D341Med (cell line): ENCODE measurements around the gene MYO3B.
A peak's percentile ranks its signal among the peaks of the same experiment; 100 is the strongest.
"Not testable (repeated sequence)": the region's sequence is repeated elsewhere in the genome, so short reads cannot be mapped to it uniquely, and the experiment has no call there.

ENCODE experiments used
- DNase-seq: peaks from one replicate; pipeline ENCODE4 v3.0.0; 2012; ENCODE audit warnings: low spot score

The MYO3B gene

GRCh38 chr2:170571612-170572011, 393.7 kb downstream of the MYO3B start:
- DNase-seq = no peak

GRCh38 chr2:170573671-170574070, 395.7 kb downstream of the MYO3B start:
- no peak for DNase-seq

DNA sequence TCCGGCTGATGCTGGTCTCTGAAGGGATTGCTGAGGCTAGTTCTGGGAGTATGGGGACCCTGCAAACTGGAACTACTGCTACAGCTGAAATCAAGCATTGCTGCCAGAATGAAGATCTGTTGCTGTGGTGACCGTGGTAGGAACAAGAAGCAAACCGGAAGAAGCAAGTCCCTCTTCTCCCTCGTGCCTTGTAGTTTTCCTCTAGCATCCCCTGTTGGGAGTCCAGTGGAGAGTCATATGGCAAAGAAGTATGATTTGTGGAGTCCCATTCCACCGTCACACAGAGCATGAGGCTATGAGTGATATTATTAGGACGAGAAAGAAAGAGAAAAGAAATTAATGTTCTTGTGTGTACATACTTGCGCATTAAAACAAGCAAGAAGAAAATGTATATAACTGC, 398.3 kb downstream of the MYO3B start:
- no peak for DNase-seq

DNA sequence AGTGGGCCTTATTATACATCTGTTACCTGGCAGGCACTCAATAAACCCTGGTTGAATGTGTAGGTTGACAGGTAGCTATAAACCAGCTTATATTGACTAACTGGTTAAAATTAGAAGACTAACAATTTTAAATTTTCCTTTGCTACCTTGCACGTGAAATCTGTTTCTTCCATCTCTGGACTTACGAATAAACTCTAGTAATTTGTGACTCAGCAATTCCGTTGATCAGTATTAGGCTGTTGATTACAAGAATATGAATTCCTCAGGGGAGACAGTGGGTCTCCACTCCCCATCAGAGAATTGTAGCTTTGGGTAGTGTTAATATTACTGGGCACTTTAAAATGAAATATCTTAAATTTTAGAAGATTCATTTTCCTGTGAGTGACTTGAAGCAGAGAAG, 399.4 kb downstream of the MYO3B start:
- DNase-seq = no peak

DNA sequence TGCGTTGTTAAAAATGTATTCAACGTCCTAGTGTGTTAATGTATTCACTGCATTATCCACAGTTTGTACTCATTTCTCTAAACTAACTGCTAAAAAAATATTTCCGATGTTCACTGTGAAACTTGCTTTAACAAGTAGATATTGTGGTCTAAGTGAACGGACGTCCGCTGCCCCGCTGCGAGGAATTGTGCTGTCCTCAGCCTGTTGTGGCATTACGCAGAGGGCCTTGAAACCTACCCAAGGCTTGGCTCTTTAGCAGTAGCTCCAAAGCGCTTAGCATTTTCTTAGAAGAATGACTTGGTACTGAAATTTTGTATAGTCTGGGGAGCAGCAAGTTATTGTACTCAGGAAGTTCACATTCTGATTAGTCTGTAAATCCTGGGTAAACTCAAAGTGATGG, 400.7 kb downstream of the MYO3B start:
- no peak for DNase-seq

GRCh38 chr2:170579511-170579910, 401.6 kb downstream of the MYO3B start:
- no peak for DNase-seq

- no peak for DNase-seq
Observed at GRCh38 chr2:170582313-170582712, 404.4 kb downstream of the MYO3B start.

GRCh38 chr2:170582751-170583463, 405.0 kb downstream of the MYO3B start:
- DNase-seq = no peak

DNA sequence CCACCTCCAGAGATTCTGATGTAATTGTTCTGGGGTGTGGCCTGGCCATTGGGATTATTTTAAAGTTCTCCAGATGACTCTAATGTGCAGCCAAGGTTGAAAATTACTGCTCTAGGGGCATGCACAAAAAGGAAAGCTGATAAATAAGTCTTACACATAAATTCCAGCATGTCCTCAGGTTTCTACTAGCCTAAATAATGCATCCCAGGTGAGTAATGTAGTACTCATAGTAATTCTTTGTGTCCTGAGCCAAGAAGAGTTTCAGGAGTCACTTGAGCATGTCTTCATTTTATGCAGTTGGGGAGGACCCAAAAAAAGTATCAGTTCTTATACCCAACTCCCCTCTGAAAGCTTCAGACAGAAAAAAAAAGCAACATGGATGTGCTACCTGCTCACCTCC, 407.1 kb downstream of the MYO3B start:
- no peak for DNase-seq

DNA sequence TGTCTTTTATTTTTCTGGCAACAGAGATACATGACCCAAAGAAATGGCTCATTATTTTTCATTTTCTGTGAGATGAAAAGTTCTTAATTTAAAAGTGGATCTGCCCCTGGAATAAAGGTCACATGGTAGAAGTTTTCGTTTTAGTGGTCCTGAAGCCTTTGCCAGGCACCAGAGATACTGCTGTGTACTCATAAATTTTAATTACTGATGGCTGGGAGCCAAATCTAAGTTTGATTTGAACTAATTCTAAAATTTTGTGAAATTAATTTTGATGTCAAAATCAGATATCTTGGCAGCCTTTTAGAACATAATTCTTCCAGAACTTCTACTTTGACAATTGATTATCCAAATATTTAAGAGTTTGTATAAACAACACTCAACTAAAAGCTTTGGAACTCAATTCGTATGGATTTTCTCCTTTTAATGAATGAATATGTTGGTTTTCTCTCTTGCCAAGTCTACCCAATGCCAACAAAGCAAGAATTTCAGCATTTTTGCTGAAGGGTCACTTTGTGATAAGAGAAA, 408.7 kb downstream of the MYO3B start:
- DNase-seq = no peak

- no peak for DNase-seq
Observed at GRCh38 chr2:170587117-170587516, 409.2 kb downstream of the MYO3B start.

- DNase-seq = no peak
Observed at GRCh38 chr2:170587922-170588321, 410.0 kb downstream of the MYO3B start.

DNA sequence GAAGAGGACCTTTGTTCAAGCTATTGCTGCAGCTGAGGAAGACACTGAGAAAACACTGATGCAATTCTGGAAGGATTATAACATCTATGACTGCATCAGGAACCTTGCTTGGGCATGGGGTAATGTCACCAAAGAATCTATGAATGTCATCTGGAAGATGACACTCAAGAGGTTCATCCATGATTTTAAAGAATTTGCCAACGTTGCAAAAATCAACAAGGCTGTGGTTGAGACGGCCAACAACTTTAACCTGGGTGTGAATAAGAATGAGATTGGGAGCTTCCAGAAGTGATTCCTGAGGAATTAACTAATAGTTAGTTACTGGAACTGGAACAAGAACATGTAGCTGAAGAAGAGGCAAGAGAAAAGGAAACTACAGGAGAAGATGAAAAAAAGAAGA, 410.8 kb downstream of the MYO3B start:
- DNase-seq = no peak

DNA sequence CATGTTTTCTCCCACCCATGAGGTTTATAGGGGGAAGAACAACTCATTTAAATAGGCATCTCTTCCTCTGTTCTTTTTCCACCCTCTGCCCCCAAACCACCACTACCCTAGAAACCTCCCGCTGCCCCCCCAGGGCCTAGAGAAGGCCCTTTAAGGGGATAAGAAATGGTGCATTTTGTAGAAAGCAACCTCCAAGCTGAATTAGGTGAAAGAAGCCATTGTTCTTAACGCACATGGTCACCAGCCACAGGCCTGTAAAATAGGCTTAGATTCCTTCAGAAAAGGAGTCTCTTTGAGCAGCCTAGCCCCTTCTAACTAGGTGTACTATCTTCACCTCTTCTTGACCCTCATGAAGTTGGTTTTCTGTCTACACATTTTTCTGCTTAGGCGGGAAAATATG, 418.6 kb downstream of the MYO3B start:
- DNase-seq = no peak

DNA sequence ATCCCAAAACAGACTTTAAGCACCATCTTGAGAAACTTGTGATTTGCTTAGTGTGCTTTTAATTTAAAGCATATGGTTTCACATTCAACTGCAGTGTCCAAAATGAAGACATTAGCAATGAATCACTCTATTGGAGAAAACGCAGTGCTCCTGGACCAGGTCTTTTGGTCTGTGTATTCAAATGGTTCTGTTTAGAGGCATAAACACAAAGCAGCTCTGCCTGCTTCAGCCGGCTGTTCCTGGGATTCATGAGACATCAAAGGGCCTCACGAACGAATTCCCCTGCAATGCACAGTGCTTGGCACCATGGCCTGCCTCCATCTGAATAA, 420.1 kb downstream of the MYO3B start:
- no peak for DNase-seq

GRCh38 chr2:170601489-170601888, 423.5 kb downstream of the MYO3B start:
- no peak for DNase-seq

- DNase-seq = no peak
Observed at GRCh38 chr2:170605862-170606261, 427.9 kb downstream of the MYO3B start.

DNA sequence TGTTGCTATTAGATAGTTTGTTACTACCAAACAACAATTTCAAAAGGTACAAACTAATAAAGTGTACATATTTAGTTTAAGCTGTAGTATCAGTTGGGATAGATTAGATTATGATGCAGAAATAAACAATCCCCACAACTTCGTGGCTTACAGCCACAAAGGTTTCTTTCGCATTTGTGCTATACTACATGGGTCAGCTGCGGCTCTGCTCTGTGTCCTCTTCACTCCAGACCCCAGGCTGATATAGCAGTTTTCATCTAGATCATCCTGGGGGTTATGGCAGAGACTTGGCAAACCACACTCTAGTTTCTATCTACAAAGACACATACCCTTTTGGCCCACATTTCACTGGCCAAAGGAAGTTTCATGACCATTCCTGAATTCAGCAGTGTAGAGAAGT, 429.2 kb downstream of the MYO3B start:
- DNase-seq = no peak

DNA sequence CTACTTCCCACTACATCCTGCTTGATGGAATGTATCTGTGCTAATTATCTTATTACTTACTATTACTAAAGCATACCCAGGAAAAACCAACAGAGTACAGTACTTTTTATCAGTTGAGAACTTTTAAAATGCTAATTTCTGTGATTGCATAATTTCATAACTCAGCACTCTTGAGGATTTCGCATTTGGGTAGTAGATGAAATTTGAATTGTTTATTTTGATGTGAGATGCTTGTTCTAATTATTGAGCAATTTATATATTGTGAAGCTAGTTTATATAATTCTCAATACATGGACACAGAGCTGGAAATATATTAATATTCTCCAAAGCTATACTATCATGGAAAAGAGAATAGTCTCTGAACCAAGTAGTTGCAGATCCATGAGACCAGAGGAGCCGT, 432.7 kb downstream of the MYO3B start:
- no peak for DNase-seq

- DNase-seq = not testable (repeated sequence)
Observed at GRCh38 chr2:170618948-170619347, 441.0 kb downstream of the MYO3B start.

DNA sequence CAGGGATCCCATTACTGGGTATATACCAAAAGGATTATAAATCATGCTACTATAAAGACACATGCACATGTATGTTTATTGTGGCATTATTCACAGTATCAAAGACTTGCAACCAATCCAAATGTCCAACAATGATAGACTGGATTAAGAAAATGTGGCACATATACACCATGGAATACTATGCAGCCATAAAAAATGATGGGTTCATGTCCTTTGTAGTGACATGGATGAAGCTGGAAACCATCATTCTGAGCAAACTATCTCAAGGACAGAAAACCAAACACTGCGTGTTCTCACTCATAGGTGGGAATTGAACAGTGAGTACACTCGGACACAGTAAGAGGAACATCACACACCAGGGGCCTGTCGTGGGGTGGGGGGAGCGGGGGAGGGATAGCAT, 457.1 kb downstream of the MYO3B start:
- DNase-seq = not testable (repeated sequence)

DNA sequence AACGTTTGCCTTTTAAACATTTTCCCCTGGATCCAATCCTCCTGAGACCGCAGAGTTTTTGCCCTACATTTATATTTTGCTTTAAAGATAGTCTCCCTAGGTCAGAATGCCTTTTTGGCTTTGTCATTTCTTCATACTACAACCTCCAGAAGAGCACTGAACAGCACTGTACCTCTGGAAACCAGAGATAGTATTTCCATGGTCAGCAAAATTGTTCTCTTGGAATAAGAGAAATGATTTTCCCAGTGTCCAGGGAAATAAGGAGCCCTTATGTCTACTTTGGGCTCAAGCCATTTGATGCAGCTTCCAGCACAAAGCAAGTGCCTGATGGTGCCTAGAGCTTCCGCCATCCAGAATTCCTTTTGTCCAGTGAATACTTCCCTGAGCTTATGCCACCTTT, 461.7 kb downstream of the MYO3B start:
- DNase-seq = no peak

DNA sequence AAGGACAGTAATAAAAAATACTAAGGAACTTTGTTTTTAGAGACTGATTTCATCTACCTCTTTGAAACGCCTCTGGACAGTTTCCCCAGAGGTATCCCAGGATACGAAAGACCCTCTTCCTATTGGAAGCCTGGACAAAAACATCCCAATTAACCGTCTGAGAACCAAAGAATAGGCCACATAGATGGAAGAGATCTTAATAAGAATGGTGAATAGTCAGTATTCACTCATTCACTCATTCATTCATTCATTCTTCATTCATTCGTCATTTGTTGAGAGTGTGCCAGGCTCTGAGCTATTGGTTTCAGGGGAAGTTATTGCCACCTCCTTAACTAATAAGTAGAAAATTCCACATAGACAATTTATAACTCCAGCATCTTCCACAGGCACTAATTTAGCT, 464.0 kb downstream of the MYO3B start:
- no peak for DNase-seq

- DNase-seq = peak; percentile 50
Observed at GRCh38 chr2:170643346-170643745, 465.4 kb downstream of the MYO3B start.
